ENCODE measurements around the gene DCANP1. TPM values are rescaled to one million over a fixed set of nuclear protein-coding genes. Genes with fewer than 3 reads are reported as not detected.

Gene DCANP1
- polyA plus RNA-seq, 2 of the 4 experiments (the other 2 are of a cell fraction): not detected

DNA sequence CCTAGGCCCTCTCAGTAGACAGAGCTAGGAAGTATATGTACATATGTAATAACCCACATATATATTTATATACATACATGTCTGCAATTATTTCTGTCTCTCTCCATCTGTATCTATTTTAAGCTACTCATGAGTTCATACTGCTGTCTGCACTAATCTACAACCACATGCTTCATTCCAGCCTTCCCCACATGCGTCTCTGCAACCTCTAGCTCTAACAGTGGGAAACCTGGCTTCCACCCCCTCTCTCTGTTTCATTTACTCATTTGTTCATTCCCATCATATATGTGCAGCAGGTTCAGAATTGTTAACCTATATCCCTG lies 23.3 kb downstream of the DCANP1 start:
- WGBS (ENCODE audit: missing lambda C conversion rate): 94% methylated on average over 1 of the region's 1 CpG
- FAIRE-seq: no peak
- no peak for ATAC-seq

DNA sequence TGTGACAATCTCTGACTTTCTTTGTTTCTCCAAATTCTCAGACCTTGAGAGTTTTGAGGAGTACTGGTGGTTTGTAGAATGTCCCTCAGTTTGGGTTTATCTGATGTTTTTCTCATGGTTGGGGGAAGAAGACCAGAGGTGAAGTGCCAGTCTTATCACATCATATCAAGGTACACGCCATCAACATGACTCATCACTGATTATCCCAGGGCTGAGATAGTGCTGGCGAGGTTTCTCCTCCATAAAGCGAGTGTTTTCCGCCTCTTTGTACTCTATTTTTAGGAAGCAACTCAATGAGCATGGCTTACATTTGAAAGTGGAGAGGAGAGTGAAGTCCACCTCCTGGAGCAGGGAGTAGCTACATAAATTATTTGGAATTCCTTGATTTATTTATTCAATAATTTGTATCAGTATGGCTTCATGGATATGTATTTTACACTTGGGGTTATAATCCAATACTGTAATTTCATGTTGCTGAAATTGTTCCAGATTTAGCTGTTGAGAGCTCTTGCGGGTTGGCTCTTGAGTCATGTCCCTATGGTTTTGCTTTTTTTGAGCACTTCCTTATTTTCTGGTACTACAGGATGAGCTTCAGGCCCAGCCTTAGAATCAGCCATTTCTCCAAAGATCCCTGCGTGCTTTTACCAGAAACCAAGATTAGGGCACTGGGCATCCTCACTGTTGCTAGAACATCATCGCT lies 23.9 kb downstream of the DCANP1 start:
- 64% methylated on average over 7 of the region's 7 CpGs for WGBS (ENCODE audit: missing lambda C conversion rate)
- Histone ChIP-seq H3K9me3 (peaks cover 7% of the 10 kb centered on the region), H3K4me1 (peaks cover 8% of the 10 kb centered on the region; the same call in 2 of the 3 replicates), H3K27ac (no peak overlapping the region), H3K4me3 (no peak overlapping the region), H3K4me2 (peak overlapping the region; percentile 24; the same call in 1 of the 3 replicates)
- DNase-seq (ENCODE audit: low read depth in 1 of 2, low spot score in 1 of 2) (peak in 1 of 2 experiments; percentile 21), ATAC-seq (peak in 1 of 2 experiments; percentile 64; a peak in 3 of 6 replicates), FAIRE-seq (peak; percentile 18)
- ChIA-PET POLR2A (interaction anchor here (1.5 kb wide), 1 partner anchor 24 kb away, joined by 6 read pairs; the partner anchor contains the start of gene MACROH2A1), CTCF (interaction anchor here (1.0 to 4.3 kb wide), 3 partner anchors 25 to 136 kb away, joined by 3 to 22 read pairs (median 8); partner anchors contain the start of gene DCANP1)
- TF ChIP-seq CHD2 (IDR thresholded peaks at IDR 0.05; ENCODE audit: low read length, partially characterized antibody): no peak
- peak; percentile 35; the same call in 1 of the 2 replicates for TF ChIP-seq FOSL2 (IDR thresholded peaks at IDR 0.05)
- peak; percentile 45; the same call in 1 of the 2 replicates for TF ChIP-seq FOSL2 (CRISPR knock-in tag; IDR thresholded peaks at IDR 0.05)

More for the DNA sequence above, 23.3 kb downstream of the DCANP1 start:
- TF ChIP-seq HDAC2 (IDR thresholded peaks at IDR 0.05) (no peak), CBX8 (IDR thresholded peaks at IDR 0.05) (no peak), FOSL2 (IDR thresholded peaks at IDR 0.05) (no peak), FOSL2 (CRISPR knock-in tag; IDR thresholded peaks at IDR 0.05) (no peak), JUNB (IDR thresholded peaks at IDR 0.05) (no peak), SMC3 (IDR thresholded peaks at IDR 0.05) (no peak), HEYL (CRISPR knock-in tag; IDR thresholded peaks at IDR 0.05) (no peak), MYC (IDR thresholded peaks at IDR 0.05; ENCODE audit: borderline replicate concordance, low read length) (no peak), CHD4 (IDR thresholded peaks at IDR 0.05; ENCODE audit: borderline replicate concordance) (no peak), FOSB (CRISPR knock-in tag; IDR thresholded peaks at IDR 0.05) (no peak), ESRRA (IDR thresholded peaks at IDR 0.05; ENCODE audit: borderline replicate concordance, low read length) (no peak)
- TF ChIP-seq, protein P1, sequence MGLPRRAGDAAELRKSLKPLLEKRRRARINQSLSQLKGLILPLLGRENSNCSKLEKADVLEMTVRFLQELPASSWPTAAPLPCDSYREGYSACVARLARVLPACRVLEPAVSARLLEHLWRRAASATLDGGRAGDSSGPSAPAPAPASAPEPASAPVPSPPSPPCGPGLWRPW (IDR thresholded peaks at IDR 0.05): no peak
- TF ChIP-seq, protein P2, sequence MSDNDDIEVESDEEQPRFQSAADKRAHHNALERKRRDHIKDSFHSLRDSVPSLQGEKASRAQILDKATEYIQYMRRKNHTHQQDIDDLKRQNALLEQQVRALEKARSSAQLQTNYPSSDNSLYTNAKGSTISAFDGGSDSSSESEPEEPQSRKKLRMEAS (IDR thresholded peaks at IDR 0.05): no peak
- TF ChIP-seq, protein P3, sequence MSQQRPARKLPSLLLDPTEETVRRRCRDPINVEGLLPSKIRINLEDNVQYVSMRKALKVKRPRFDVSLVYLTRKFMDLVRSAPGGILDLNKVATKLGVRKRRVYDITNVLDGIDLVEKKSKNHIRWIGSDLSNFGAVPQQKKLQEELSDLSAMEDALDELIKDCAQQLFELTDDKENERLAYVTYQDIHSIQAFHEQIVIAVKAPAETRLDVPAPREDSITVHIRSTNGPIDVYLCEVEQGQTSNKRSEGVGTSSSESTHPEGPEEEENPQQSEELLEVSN (IDR thresholded peaks at IDR 0.05; ENCODE audit: borderline replicate concordance, low read depth): no peak
- TF ChIP-seq, protein P4, sequence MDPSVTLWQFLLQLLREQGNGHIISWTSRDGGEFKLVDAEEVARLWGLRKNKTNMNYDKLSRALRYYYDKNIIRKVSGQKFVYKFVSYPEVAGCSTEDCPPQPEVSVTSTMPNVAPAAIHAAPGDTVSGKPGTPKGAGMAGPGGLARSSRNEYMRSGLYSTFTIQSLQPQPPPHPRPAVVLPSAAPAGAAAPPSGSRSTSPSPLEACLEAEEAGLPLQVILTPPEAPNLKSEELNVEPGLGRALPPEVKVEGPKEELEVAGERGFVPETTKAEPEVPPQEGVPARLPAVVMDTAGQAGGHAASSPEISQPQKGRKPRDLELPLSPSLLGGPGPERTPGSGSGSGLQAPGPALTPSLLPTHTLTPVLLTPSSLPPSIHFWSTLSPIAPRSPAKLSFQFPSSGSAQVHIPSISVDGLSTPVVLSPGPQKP (IDR thresholded peaks at IDR 0.05; ENCODE audit: low read depth, low read length): no peak
- Histone ChIP-seq H3K4me2 (no peak overlapping the region), H3K4me1 (peaks cover 8% of the 10 kb centered on the region; the same call in 2 of the 3 replicates), H3K9me3 (peaks cover 12% of the 10 kb centered on the region), H3K4me3 (no peak overlapping the region), H3K27ac (no peak overlapping the region)
- ChIA-PET CTCF (interaction anchor here (1.0 to 4.3 kb wide), 3 partner anchors 24 to 136 kb away, joined by 3 to 22 read pairs (median 8); partner anchors contain the start of gene DCANP1), POLR2A (interaction anchor here (1.5 kb wide), 1 partner anchor 24 kb away, joined by 6 read pairs; the partner anchor contains the start of gene MACROH2A1)
- no peak for DNase-seq (ENCODE audit: low read depth in 1 of 2, low spot score in 1 of 2)

DNA sequence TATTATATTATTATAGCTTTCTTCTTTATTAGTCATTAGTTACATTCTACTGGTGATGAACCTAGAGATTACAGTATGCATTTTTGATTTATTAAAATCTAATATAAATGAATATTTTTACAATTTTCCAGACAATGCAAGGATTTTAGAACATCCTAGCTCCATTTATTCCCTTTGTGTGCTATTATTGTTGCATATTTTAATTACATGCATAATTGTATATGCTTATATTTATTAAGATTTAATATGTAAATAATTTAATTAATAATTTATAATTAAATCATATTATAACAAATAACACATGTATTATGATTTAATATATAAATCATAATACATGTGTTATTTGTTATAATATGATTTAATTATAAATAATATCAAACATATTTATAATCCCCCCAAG lies 24.7 kb downstream of the DCANP1 start:
- Histone ChIP-seq H3K4me1 (peaks cover 8% of the 10 kb centered on the region; the same call in 2 of the 3 replicates), H3K9me3 (no peaks in the 10 kb centered on the region), H3K27ac (no peak overlapping the region), H3K4me2 (no peak overlapping the region), H3K4me3 (no peak overlapping the region)
- TF ChIP-seq HOXB5 (CRISPR knock-in tag; IDR thresholded peaks at IDR 0.05): no peak
- TF ChIP-seq, protein P4 (IDR thresholded peaks at IDR 0.05; ENCODE audit: low read depth, low read length): no peak
- TF ChIP-seq ESRRA (IDR thresholded peaks at IDR 0.05; ENCODE audit: borderline replicate concordance, low read length): no peak
- TF ChIP-seq, protein P5, sequence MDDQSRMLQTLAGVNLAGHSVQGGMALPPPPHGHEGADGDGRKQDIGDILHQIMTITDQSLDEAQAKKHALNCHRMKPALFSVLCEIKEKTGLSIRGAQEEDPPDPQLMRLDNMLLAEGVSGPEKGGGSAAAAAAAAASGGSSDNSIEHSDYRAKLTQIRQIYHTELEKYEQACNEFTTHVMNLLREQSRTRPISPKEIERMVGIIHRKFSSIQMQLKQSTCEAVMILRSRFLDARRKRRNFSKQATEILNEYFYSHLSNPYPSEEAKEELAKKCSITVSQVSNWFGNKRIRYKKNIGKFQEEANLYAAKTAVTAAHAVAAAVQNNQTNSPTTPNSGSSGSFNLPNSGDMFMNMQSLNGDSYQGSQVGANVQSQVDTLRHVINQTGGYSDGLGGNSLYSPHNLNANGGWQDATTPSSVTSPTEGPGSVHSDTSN (IDR thresholded peaks at IDR 0.05): no peak
- no peak for TF ChIP-seq FOXS1 (CRISPR knock-in tag; IDR thresholded peaks at IDR 0.05)
- TF ChIP-seq, protein P1 (IDR thresholded peaks at IDR 0.05): no peak
- no peak for TF ChIP-seq CEBPB (IDR thresholded peaks at IDR 0.05)
- ATAC-seq: no peak
- ChIA-PET POLR2A (no interaction called here), CTCF (interaction anchor here (2.3 kb wide), 1 partner anchor 35 kb away, joined by 8 read pairs; no protein-coding TSS in a partner anchor)
- DNase-seq (ENCODE audit: low read depth in 1 of 2, low spot score in 1 of 2): no peak
- FAIRE-seq: no peak
